PC-9 (cell line): Measurements from ENCODE around the gene BARD1. TPM values are rescaled to one million over a fixed set of nuclear protein-coding genes. Genes with fewer than 3 reads are reported as not detected.

Experiments used
- BruUV-seq: library from RNA; stranded (reverse); fragments of 400-500 nt; replicated peaks from 2 replicates; lab custom pipeline; 2021; lab: Mats Ljungman, UMichigan
- CTCF ChIA-PET: fragments of 300-600 bp; sonication (Branson Sonifier 250); formaldehyde crosslinking; loops from one replicate; lab custom pipeline; 2022; ENCODE audit warnings: antibody characterized with exemption; lab: Charles Lee
- POLR2A ChIA-PET: fragments of 300-600 bp; sonication (Branson Sonifier 250); formaldehyde crosslinking; loops from one replicate; lab custom pipeline; 2022; ENCODE audit warnings: antibody characterized with exemption; ENCODE audit not compliant: unreplicated experiment; lab: Charles Lee
- DNase-seq, 2 experiments: peaks; one replicate each; pipeline versions ENCODE4 v3.0.0 to v3.0.0-alpha.2; 2015 to 2022; ENCODE audit warnings: mixed read lengths in 1 of 2
- H2AFZ ChIP-seq: fragments of 200-600 bp; sonication (generic); 2 replicates; pipeline ENCODE4 v1.8.1; 2017; ENCODE audit warnings: antibody characterized with exemption
- H3F3A ChIP-seq: fragments of 200-600 bp; sonication (generic); 2 replicates; pipeline ENCODE4 v1.8.1; 2017; ENCODE audit warnings: antibody characterized with exemption, mild to moderate bottlenecking, low read depth; ENCODE audit not compliant: insufficient read depth
- H3K27ac ChIP-seq: fragments of 200-600 bp; sonication (generic); 2 replicates; pipeline ENCODE4 v1.6.1; 2016; ENCODE audit warnings: mixed run types
- H3K27me3 ChIP-seq: fragments of 200-600 bp; sonication (generic); 2 replicates; pipeline ENCODE4 v1.6.1; 2016; ENCODE audit warnings: low read depth, mixed run types; ENCODE audit not compliant: insufficient read depth
- H3K36me3 ChIP-seq: fragments of 200-600 bp; sonication (generic); 2 replicates; pipeline ENCODE4 v1.6.1; 2016; ENCODE audit warnings: low read depth, mixed run types
- H3K4me1 ChIP-seq: fragments of 200-600 bp; sonication (generic); replicated peaks from 2 replicates; pipeline ENCODE4 v1.6.1; 2016; ENCODE audit warnings: mixed run types; ENCODE audit not compliant: insufficient read depth
- H3K4me2 ChIP-seq: fragments of 200-600 bp; sonication (generic); 2 replicates; pipeline ENCODE4 v1.6.1; 2017; ENCODE audit warnings: mixed run types
- H3K4me3 ChIP-seq: fragments of 200-600 bp; sonication (generic); 2 replicates; pipeline ENCODE4 v1.6.1; 2016; ENCODE audit warnings: mixed run types
- H3K79me2 ChIP-seq: fragments of 200-600 bp; sonication (generic); 2 replicates; pipeline ENCODE4 v1.6.1; 2017; ENCODE audit warnings: low read depth, mixed run types
- H3K9me2 ChIP-seq: fragments of 200-600 bp; sonication (generic); 2 replicates; pipeline ENCODE4 v1.8.1; 2017; ENCODE audit warnings: mild to moderate bottlenecking; ENCODE audit not compliant: insufficient read depth
- H3K9me3 ChIP-seq: fragments of 200-600 bp; sonication (generic); 2 replicates; pipeline ENCODE4 v1.8.1; 2016; ENCODE audit warnings: low read depth; ENCODE audit not compliant: insufficient read depth
- H4K20me1 ChIP-seq: fragments of 200-600 bp; sonication (generic); 2 replicates; pipeline ENCODE4 v1.8.1; 2017; ENCODE audit not compliant: insufficient read depth
- CTCF ChIP-seq: fragments of 200-600 bp; sonication (generic); conservative IDR thresholded peaks from 2 replicates; pipeline ENCODE4 v1.6.1; 2017; ENCODE audit warnings: mixed run types, antibody characterized with exemption, mild to moderate bottlenecking, moderate library complexity
- EZH2 ChIP-seq: fragments of 200-600 bp; sonication (generic); IDR thresholded peaks from 2 replicates; pipeline ENCODE4 v1.8.0; 2017; ENCODE audit warnings: antibody characterized with exemption, low read depth
- intact Hi-C: fragments of 100-400 bp; cut with micrococcal nuclease; formaldehyde crosslinking; loops from one replicate; pipeline ENCODE4 v1.10.0; 2022; ENCODE audit not compliant: unreplicated experiment
- total RNA-seq: library from RNA; stranded (reverse); gene quantifications from 2 replicates; pipeline ENCODE4 v1.2.3, GENCODE V29; 2021

BARD1 gene
- total RNA-seq, 1 experiment from 2014 or later, result 29.1 TPM

- BruUV-seq, result no TSS peak
- ChIA-PET CTCF (interaction anchor here (0.7 kb wide), 1 partner anchor 891 kb away, joined by 3 read pairs; no protein-coding TSS in a partner anchor), POLR2A (no interaction called here)
- Histone ChIP-seq H4K20me1 (no peaks in the 10 kb centered on the region), H3K9me3 (no peaks in the 10 kb centered on the region), H3K79me2 (peaks cover 92% of the 10 kb centered on the region), H2AFZ (no peak overlapping the region), H3K36me3 (no peaks in the 10 kb centered on the region), H3K4me3 (no peak overlapping the region), H3K4me2 (no peak overlapping the region), H3K9me2 (no peaks in the 10 kb centered on the region), H3K27me3 (no peaks in the 10 kb centered on the region), H3K27ac (no peak overlapping the region), H3K4me1 (peaks cover 15% of the 10 kb centered on the region), H3F3A (no peaks in the 10 kb centered on the region)
- intact Hi-C loops, result no loop called here
- DNase-seq, result no peak
- no peak for TF ChIP-seq CTCF
- TF ChIP-seq EZH2, result no peak
Measured at GRCh38 chr2:214801768-214802397, 7.6 kb downstream of the BARD1 start.

- ChIA-PET CTCF (no interaction called here), POLR2A (no interaction called here)
- H3F3A ChIP-seq, result no peaks in the 10 kb centered on the region
- H4K20me1 ChIP-seq, result no peaks in the 10 kb centered on the region
- no peaks in the 10 kb centered on the region for H3K9me2 ChIP-seq
- no peaks in the 10 kb centered on the region for H3K9me3 ChIP-seq
- intact Hi-C loops, result no loop called here
- no peaks in the 10 kb centered on the region for H3K36me3 ChIP-seq
- TF ChIP-seq CTCF (no peak), EZH2 (no peak)
- no peak overlapping the region for H3K4me3 ChIP-seq
- BruUV-seq, result no TSS peak
- H2AFZ ChIP-seq, result no peak overlapping the region
- H3K4me2 ChIP-seq, result no peak overlapping the region
- H3K4me1 ChIP-seq, result peaks cover 10% of the 10 kb centered on the region
- H3K27ac ChIP-seq, result no peak overlapping the region
- H3K79me2 ChIP-seq, result peaks cover 86% of the 10 kb centered on the region
- no peaks in the 10 kb centered on the region for H3K27me3 ChIP-seq
- no peak for DNase-seq
Measured at GRCh38 chr2:214801068-214801467, 8.4 kb downstream of the BARD1 start.

- 0 out of 2 replicates have a peak, but pooled peaks cover 3% of the 10 kb centered on the region for H3K36me3 ChIP-seq
- H3F3A ChIP-seq, result no peaks in the 10 kb centered on the region
- CTCF ChIA-PET, result no interaction called here
- TF ChIP-seq CTCF (no peak), EZH2 (no peak)
- BruUV-seq, result no TSS peak
- H3K9me2 ChIP-seq, result no peaks in the 10 kb centered on the region
- H3K79me2 ChIP-seq, result peaks cover 77% of the 10 kb centered on the region
- POLR2A ChIA-PET, result no interaction called here
- no peak overlapping the region for H3K4me3 ChIP-seq
- H3K27ac ChIP-seq, result no peak overlapping the region
- no peak for DNase-seq
- 0 out of 2 replicates have a peak, but pooled peaks cover 1% of the 10 kb centered on the region for H3K4me1 ChIP-seq
- no peaks in the 10 kb centered on the region for H4K20me1 ChIP-seq
- H3K9me3 ChIP-seq, result no peaks in the 10 kb centered on the region
- H3K27me3 ChIP-seq, result no peaks in the 10 kb centered on the region
- no peak overlapping the region for H3K4me2 ChIP-seq
- H2AFZ ChIP-seq, result no peak overlapping the region
- intact Hi-C loops, result no loop called here
Measured at GRCh38 chr2:214800180-214800579, 9.3 kb downstream of the BARD1 start.
